Mammary epithelial cell (primary cell): ENCODE results near the gene SVEP1.

ENCODE experiments used
- CTCF ChIP-seq, 2 donors: IDR thresholded peaks in 1 of 2; conservative IDR thresholded peaks in 1 of 2; 2 replicates each; pipeline ENCODE4 v1.5.1; 2011 to 2012; ENCODE audit warnings: inconsistent platforms in 2 of 2, low read length in 2 of 2, mild to moderate bottlenecking in 2 of 2, control low read depth in 1 of 2, low read depth in 1 of 2; ENCODE audit not compliant: insufficient read depth in 1 of 2; ENCODE audit errors: extremely low read depth in 1 of 2
- EZH2 ChIP-seq: IDR thresholded peaks from 2 replicates; pipeline ENCODE4 v1.6.1; 2012; ENCODE audit warnings: low read length, inconsistent platforms, borderline replicate concordance

DNA sequence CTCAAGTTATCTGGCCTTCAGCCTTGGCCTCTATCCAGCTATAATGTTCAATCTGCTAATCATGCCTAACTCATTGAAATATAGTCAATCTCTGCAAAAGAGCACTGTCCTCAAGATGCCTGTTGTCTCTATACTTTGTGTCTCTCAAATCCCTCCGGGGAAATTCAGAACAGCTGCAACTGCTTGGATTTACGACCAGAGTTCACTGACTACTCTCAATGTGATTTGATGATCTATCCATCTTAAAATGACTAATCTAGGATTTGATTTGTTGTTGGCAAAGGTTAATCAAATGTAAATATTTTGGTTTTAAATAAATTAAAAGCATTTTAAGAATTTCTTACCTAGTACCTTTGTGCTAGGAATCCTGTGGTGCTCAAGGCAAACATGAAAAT lies 40.9 kb downstream of the SVEP1 start:
- no peak for TF ChIP-seq CTCF (conservative IDR thresholded peaks at IDR 0.05 in 1 of 2, IDR thresholded peaks at IDR 0.05 in 1 of 2; ENCODE audit: extremely low read depth in 1 of 2, insufficient read depth in 1 of 2, low read depth in 1 of 2, low read length in 2 of 2)
- TF ChIP-seq EZH2 = no peak
